MM.1S (cell line): Measurements from ENCODE around the gene B3GALT2.
A peak's percentile ranks its signal among the peaks of the same experiment; 100 is the strongest.

Source experiments
- EZH2 ChIP-seq: fragments of 300-600 bp; sonication (generic); optimal IDR thresholded peaks from 2 replicates; pipeline ENCODE3; 2017; ENCODE audit warnings: low read depth, mild to moderate bottlenecking, antibody characterized with exemption, low read length, mixed read lengths
- EZH2phosphoT487 ChIP-seq: fragments of 300-600 bp; sonication (generic); IDR thresholded peaks from 2 replicates; pipeline ENCODE4 v1.6.1; 2018; ENCODE audit warnings: antibody characterized with exemption, low read length
- TF ChIP-seq, protein P1 (sequence below): fragments of 300-600 bp; sonication (generic); IDR thresholded peaks from 2 replicates; pipeline ENCODE4 v1.5.1; 2016; ENCODE audit warnings: antibody characterized with exemption, low read length, mixed read lengths

DNA sequence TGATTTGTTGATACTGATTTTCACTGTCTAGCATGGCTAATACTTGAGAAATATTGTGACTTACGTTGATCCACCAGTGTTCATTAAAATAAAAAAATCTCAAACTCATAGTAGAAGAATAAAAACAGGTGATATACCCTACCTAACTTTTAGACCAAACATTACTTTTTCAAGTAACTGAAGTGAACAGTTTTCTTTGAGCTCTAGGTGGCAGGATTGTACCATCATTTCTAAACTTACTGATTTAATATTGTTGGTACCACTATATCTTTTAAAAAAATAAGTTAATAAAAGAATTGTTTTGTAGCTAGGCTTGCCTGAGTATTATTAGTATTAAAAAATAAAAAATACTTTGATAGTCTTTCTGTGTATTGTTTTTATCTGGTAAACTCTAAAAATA lies 43.1 kb downstream of the B3GALT2 start:
- TF ChIP-seq, protein P1, sequence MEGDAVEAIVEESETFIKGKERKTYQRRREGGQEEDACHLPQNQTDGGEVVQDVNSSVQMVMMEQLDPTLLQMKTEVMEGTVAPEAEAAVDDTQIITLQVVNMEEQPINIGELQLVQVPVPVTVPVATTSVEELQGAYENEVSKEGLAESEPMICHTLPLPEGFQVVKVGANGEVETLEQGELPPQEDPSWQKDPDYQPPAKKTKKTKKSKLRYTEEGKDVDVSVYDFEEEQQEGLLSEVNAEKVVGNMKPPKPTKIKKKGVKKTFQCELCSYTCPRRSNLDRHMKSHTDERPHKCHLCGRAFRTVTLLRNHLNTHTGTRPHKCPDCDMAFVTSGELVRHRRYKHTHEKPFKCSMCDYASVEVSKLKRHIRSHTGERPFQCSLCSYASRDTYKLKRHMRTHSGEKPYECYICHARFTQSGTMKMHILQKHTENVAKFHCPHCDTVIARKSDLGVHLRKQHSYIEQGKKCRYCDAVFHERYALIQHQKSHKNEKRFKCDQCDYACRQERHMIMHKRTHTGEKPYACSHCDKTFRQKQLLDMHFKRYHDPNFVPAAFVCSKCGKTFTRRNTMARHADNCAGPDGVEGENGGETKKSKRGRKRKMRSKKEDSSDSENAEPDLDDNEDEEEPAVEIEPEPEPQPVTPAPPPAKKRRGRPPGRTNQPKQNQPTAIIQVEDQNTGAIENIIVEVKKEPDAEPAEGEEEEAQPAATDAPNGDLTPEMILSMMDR = peak; percentile 33
- TF ChIP-seq EZH2phosphoT487 (no peak), EZH2 (no peak)
